Sigmoid colon (tissue), 7 donors: ENCODE data around the gene HNRNPD. TPM values are rescaled to one million over a fixed set of nuclear protein-coding genes. Genes with fewer than 3 reads are reported as not detected.
"Not testable (repeated sequence)": the region's sequence is repeated elsewhere in the genome, so short reads cannot be mapped to it uniquely, and the experiment has no call there.

Experiments used
- DNase-seq: peaks from one replicate; pipeline ENCODE4 v3.0.0-alpha.2; 2019
- H3K27ac ChIP-seq, 4 donors: fragments of 200-600 bp; sonication (generic); one replicate each; pipeline ENCODE4 v1.5.1; 2016 to 2019; ENCODE audit warnings: mild to moderate bottlenecking in 1 of 4
- H3K27me3 ChIP-seq, 3 donors: fragments of 200-600 bp; sonication (generic); one replicate each; pipeline ENCODE4 v1.5.1; 2019; ENCODE audit warnings: mild to moderate bottlenecking in 1 of 3
- H3K36me3 ChIP-seq, 4 donors: fragments of 200-600 bp; sonication (generic); one replicate each; pipeline ENCODE4 v1.5.1; 2016 to 2019
- H3K4me1 ChIP-seq, 4 donors: fragments of 200-600 bp; sonication (generic); one replicate each; pipeline ENCODE4 v1.5.1; 2017 to 2019
- H3K4me3 ChIP-seq, 4 donors: fragments of 200-600 bp; sonication (generic); one replicate each; pipeline ENCODE4 v1.5.1; 2017 to 2019; ENCODE audit warnings: mild to moderate bottlenecking in 2 of 4, moderate library complexity in 1 of 4
- H3K9me3 ChIP-seq, 4 donors: fragments of 200-600 bp in 3 of 4; sonication (generic) in 3 of 4; one replicate each; pipeline versions ENCODE4 v1.5.1 to v1.6.1; 2013 to 2019
- EP300 ChIP-seq, 4 donors: sonication (generic); formaldehyde crosslinking; IDR thresholded peaks; one replicate each; pipeline ENCODE4 v1.6.1; 2017; ENCODE audit warnings: antibody characterized with exemption in 4 of 4
- POLR2A ChIP-seq, 2 donors: fragments of 450-650 bp; IDR thresholded peaks; one replicate each; pipeline ENCODE4 v1.6.1; 2016; ENCODE audit warnings: antibody characterized with exemption in 2 of 2, mild to moderate bottlenecking in 2 of 2, moderate library complexity in 2 of 2
- POLR2AphosphoS5 ChIP-seq, 4 donors: sonication (generic); formaldehyde crosslinking; IDR thresholded peaks; one replicate each; pipeline ENCODE4 v1.6.1; 2017; ENCODE audit warnings: antibody characterized with exemption in 4 of 4
- WGBS, 2 donors: extraction: QIAGEN DNeasy Blood & Tissue Kit; methylation state at CpG; one replicate each; pipeline ENCODE4 v1.1.7; 2013; 5-methylcytosine and 5-hydroxymethylcytosine counted together
- intact Hi-C: fragments of 100-400 bp; cut with DNase I; formaldehyde crosslinking; loops from one replicate; pipeline ENCODE4 v1.15.1; 2023
- polyA plus RNA-seq, 3 donors: library from polyadenylated mRNA; stranded (reverse); fragments of 200-250 nt; gene quantifications; one replicate each; pipeline ENCODE4 v1.2.3, GENCODE V29; 2013
- total RNA-seq, 4 donors: library from RNA; depleted of rRNA; stranded (reverse); fragments of >200 nt; gene quantifications; one replicate each; pipeline ENCODE4 v1.1.0, GENCODE V29; 2016
- TF ChIP-seq, protein P1 (sequence below), 4 experiments: fragments of 450-650 bp in 3 of 4; fragments of 200-600 bp in 1 of 4; IDR thresholded peaks; one replicate each; pipeline ENCODE4 v1.5.1; 2016 to 2019; ENCODE audit warnings: antibody characterized with exemption in 4 of 4, mild to moderate bottlenecking in 3 of 4, moderate library complexity in 2 of 4
- donor health status: healthy with polysubstance abuse.
- donor health status: Bipolar disorder and iron deficiency.
- donor health status: healthy.

Gene HNRNPD
- total and polyA plus RNA-seq, 7 donors: 64.6 to 193 (median 80.9) TPM

- no peak overlapping the region for H3K27ac ChIP-seq
- H3K9me3 ChIP-seq: no peaks in the 10 kb centered on the region
- intact Hi-C loops: no loop called here
- H3K4me3 ChIP-seq: no peak overlapping the region
- H3K4me1 ChIP-seq: no peaks in the 10 kb centered on the region
- 73 to 89% methylated on average over 1 of the region's 1 CpG for WGBS, 2 donors
- DNase-seq: no peak
- TF ChIP-seq POLR2A (IDR thresholded peaks at IDR 0.05): no peak
- no peak for TF ChIP-seq EP300 (IDR thresholded peaks at IDR 0.05)
- TF ChIP-seq POLR2AphosphoS5 (IDR thresholded peaks at IDR 0.05): no peak
- TF ChIP-seq, protein P1, sequence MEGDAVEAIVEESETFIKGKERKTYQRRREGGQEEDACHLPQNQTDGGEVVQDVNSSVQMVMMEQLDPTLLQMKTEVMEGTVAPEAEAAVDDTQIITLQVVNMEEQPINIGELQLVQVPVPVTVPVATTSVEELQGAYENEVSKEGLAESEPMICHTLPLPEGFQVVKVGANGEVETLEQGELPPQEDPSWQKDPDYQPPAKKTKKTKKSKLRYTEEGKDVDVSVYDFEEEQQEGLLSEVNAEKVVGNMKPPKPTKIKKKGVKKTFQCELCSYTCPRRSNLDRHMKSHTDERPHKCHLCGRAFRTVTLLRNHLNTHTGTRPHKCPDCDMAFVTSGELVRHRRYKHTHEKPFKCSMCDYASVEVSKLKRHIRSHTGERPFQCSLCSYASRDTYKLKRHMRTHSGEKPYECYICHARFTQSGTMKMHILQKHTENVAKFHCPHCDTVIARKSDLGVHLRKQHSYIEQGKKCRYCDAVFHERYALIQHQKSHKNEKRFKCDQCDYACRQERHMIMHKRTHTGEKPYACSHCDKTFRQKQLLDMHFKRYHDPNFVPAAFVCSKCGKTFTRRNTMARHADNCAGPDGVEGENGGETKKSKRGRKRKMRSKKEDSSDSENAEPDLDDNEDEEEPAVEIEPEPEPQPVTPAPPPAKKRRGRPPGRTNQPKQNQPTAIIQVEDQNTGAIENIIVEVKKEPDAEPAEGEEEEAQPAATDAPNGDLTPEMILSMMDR (IDR thresholded peaks at IDR 0.05): no peak
- H3K36me3 ChIP-seq: no peaks in the 10 kb centered on the region
- no peaks in the 10 kb centered on the region for H3K27me3 ChIP-seq
Observed at GRCh38 chr4:82398263-82398662, 24.5 kb upstream of the HNRNPD start.

- intact Hi-C loops: no loop called here
- DNase-seq: no peak
- Histone ChIP-seq H3K27me3 (no peaks in the 10 kb centered on the region), H3K36me3 (no peaks in the 10 kb centered on the region), H3K4me1 (no peaks in the 10 kb centered on the region), H3K27ac (no peak overlapping the region), H3K9me3 (no peaks in the 10 kb centered on the region), H3K4me3 (no peak overlapping the region)
- 90 to 94% methylated on average over 3 of the region's 3 CpGs for WGBS, 2 donors
- TF ChIP-seq EP300 (IDR thresholded peaks at IDR 0.05) (no peak), POLR2A (IDR thresholded peaks at IDR 0.05) (no peak), POLR2AphosphoS5 (IDR thresholded peaks at IDR 0.05) (no peak)
- TF ChIP-seq, protein P1 (IDR thresholded peaks at IDR 0.05): no peak
Observed at GRCh38 chr4:82397527-82397926, 23.7 kb upstream of the HNRNPD start.

GRCh38 chr4:82394896-82395295 is 21.1 kb upstream of the HNRNPD start:
- Histone ChIP-seq H3K9me3 (no peaks in the 10 kb centered on the region), H3K27me3 (no peaks in the 10 kb centered on the region), H3K4me1 (no peaks in the 10 kb centered on the region), H3K36me3 (no peaks in the 10 kb centered on the region), H3K27ac (no peak overlapping the region), H3K4me3 (no peak overlapping the region)
- TF ChIP-seq POLR2A (IDR thresholded peaks at IDR 0.05) (no peak), EP300 (IDR thresholded peaks at IDR 0.05) (no peak), POLR2AphosphoS5 (IDR thresholded peaks at IDR 0.05) (no peak)
- TF ChIP-seq, protein P1 (IDR thresholded peaks at IDR 0.05): no peak
- intact Hi-C loops: no loop called here
- no peak for DNase-seq
- 85 to 90% methylated on average over 3 of the region's 3 CpGs for WGBS, 2 donors

GRCh38 chr4:82390061-82390460 is 16.3 kb upstream of the HNRNPD start:
- intact Hi-C loops, H3K36me3 ChIP-seq, DNase-seq, H3K9me3 ChIP-seq, H3K4me1 ChIP-seq, H3K27me3 ChIP-seq, H3K27ac ChIP-seq, H3K4me3 ChIP-seq: not testable (repeated sequence)
- 90% methylated on average over 9 of the region's 9 CpGs for WGBS, 2 donors

GRCh38 chr4:82388405-82388804 is 14.6 kb upstream of the HNRNPD start:
- no peaks in the 10 kb centered on the region for H3K27me3 ChIP-seq
- H3K4me3 ChIP-seq: no peak overlapping the region
- WGBS, 2 donors: 22 to 57% methylated on average over 1 of the region's 1 CpG
- no peaks in the 10 kb centered on the region for H3K4me1 ChIP-seq
- intact Hi-C loops: no loop called here
- no peak for TF ChIP-seq POLR2AphosphoS5 (IDR thresholded peaks at IDR 0.05)
- no peak for TF ChIP-seq EP300 (IDR thresholded peaks at IDR 0.05)
- TF ChIP-seq, protein P1 (IDR thresholded peaks at IDR 0.05): no peak
- TF ChIP-seq POLR2A (IDR thresholded peaks at IDR 0.05): no peak
- H3K9me3 ChIP-seq: no peaks in the 10 kb centered on the region
- H3K27ac ChIP-seq: no peak overlapping the region
- no peak for DNase-seq
- no peaks in the 10 kb centered on the region for H3K36me3 ChIP-seq

DNA sequence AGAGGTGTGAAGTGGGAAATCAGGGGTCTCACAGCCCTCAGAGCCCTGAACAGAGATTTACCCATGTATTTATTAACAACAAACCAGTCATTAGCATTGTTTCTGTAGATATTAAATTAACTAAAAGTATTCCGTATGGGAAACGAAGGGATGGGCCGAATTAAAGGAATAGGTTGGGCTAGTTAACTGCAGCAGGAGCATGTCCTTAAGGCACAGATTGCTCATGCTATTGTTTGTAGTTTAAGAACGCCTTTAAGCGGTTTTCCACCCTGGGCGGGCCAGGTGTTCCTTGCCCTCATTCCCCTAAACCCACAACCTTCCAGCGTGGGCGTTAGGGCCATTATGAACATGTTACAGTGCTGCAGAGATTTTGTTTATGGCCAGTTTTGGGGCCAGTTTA is 12.5 kb upstream of the HNRNPD start:
- intact Hi-C loops, H3K36me3 ChIP-seq, H3K27me3 ChIP-seq, H3K9me3 ChIP-seq, H3K4me1 ChIP-seq, DNase-seq, H3K4me3 ChIP-seq, H3K27ac ChIP-seq: not testable (repeated sequence)
- WGBS, 2 donors: 95 to 97% methylated on average over 8 of the region's 8 CpGs
